ENCODE data around the gene SKIC2.
"Not testable (repeated sequence)": the region's sequence is repeated elsewhere in the genome, so short reads cannot be mapped to it uniquely, and the experiment has no call there.

Gene SKIC2

GRCh38 chr6:31971279-31971992 is 12.5 kb downstream of the SKIC2 start:
- H3K27me3 ChIP-seq (ENCODE audit: control insufficient read depth in 1 of 2, insufficient read depth in 2 of 2, low read length in 2 of 2), result no peaks in the 10 kb centered on the region

DNA sequence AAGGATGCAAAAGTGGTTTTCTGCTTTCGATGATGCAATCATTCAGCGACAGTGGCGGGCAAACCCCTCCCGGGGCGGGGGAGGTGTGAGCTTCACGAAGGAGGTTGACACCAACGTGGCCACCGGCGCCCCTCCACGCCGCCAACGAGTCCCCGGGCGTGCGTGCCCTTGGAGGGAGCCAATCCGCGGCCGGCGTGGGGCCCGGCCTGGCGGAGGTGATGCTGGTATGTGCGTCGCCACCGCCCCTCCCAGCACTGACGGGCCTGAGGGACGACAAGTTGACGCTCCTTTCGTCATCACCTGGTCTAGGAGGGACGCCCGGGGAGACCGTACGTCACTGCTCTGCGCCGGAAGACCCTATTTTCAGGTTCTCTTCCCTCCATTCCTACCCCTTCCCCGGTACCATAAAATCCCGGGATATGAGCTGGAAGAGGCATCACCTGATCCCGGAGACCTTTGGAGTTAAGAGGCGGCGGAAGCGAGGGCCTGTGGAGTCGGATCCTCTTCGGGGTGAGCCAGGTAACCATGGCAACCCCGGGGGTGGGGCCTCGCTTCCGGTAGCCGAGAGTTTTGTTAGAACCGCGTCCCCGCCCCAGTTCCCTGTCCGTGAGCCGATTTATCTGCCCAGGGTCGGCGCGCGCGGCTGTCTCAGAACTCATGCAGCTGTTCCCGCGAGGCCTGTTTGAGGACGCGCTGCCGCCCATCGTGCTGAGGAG is 13.2 kb downstream of the SKIC2 start, which contains the start of gene DXO:
Gene DXO, minus strand, starts transcription at position 146 of the 716 bp plus-strand sequence. CDS start 463 bp downstream, outside the sequence.
- Histone ChIP-seq H3K27ac (ENCODE audit: low read depth, low read length) (peak within 1 kb of the TSS; percentile 82), H3K36me3 (ENCODE audit: insufficient read depth, low read length) (peaks cover 32% of the 10 kb centered on the region), H3K4me3 (ENCODE audit: low read depth in 1 of 2, low read length in 2 of 2) (peak within 1 kb of the TSS; percentile 69 to 72), H3K9me3 (ENCODE audit: low read length) (no peaks in the 10 kb centered on the region), H3K4me1 (ENCODE audit: insufficient read depth, low read length) (peaks cover 25% of the 10 kb centered on the region), H3K9ac (ENCODE audit: low read length) (peak within 1 kb of the TSS; percentile 88), H3K27me3 (ENCODE audit: control insufficient read depth in 1 of 2, insufficient read depth in 2 of 2, low read length in 2 of 2) (no peaks in the 10 kb centered on the region)

More at GRCh38 chr6:31971279-31971992, 12.5 kb downstream of the SKIC2 start:
- H3K9me3 ChIP-seq (ENCODE audit: low read length), result no peaks in the 10 kb centered on the region
- peak overlapping the region; percentile 69 to 72 for H3K4me3 ChIP-seq (ENCODE audit: low read depth in 1 of 2, low read length in 2 of 2)
- peak overlapping the region; percentile 82 for H3K27ac ChIP-seq (ENCODE audit: low read depth, low read length)
- peaks cover 25% of the 10 kb centered on the region for H3K4me1 ChIP-seq (ENCODE audit: insufficient read depth, low read length)
- peaks cover 39% of the 10 kb centered on the region for H3K36me3 ChIP-seq (ENCODE audit: insufficient read depth, low read length)
- peak overlapping the region; percentile 88 for H3K9ac ChIP-seq (ENCODE audit: low read length)

- Histone ChIP-seq H3K36me3 (ENCODE audit: insufficient read depth, low read length) (peaks cover 25% of the 10 kb centered on the region), H3K27me3 (ENCODE audit: control insufficient read depth in 1 of 2, insufficient read depth in 2 of 2, low read length in 2 of 2) (no peaks in the 10 kb centered on the region), H3K4me1 (ENCODE audit: insufficient read depth, low read length) (peaks cover 25% of the 10 kb centered on the region), H3K27ac (ENCODE audit: low read depth, low read length) (peak overlapping the region; percentile 82), H3K4me3 (ENCODE audit: low read depth in 1 of 2, low read length in 2 of 2) (peak overlapping the region; percentile 69 to 72), H3K9me3 (ENCODE audit: low read length) (no peaks in the 10 kb centered on the region), H3K9ac (ENCODE audit: low read length) (peak overlapping the region; percentile 88)
Measured at GRCh38 chr6:31972709-31973350, 13.9 kb downstream of the SKIC2 start.

DNA sequence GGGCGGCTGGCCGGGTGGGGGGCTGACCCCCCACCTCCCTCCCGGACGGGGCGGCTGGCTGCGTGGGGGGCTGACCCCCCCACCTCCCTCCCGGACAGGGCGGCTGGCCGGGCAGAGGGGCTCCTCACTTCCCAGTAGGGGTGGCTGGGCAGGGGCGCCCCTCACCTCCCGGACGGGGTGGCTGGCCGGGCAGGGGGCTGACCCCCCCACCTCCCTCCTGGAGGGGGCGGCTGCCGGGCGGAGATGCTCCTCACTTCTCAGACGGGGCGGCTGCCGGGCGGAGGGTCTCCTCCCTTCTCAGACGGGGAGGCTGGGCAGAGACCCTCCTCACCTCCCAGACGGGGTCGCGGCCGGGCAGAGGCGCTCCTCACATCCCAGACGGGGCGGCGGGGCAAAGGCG is 17.1 kb downstream of the SKIC2 start:
- not testable (repeated sequence) for H3K4me3 ChIP-seq (ENCODE audit: low read depth in 1 of 2, low read length in 2 of 2); H3K27ac ChIP-seq (ENCODE audit: low read depth, low read length); H3K36me3 ChIP-seq (ENCODE audit: insufficient read depth, low read length); H3K9me3 ChIP-seq (ENCODE audit: low read length); H3K27me3 ChIP-seq (ENCODE audit: control insufficient read depth in 1 of 2, insufficient read depth in 2 of 2, low read length in 2 of 2); H3K9ac ChIP-seq (ENCODE audit: low read length)
- peaks cover 21% of the 10 kb centered on the region for H3K4me1 ChIP-seq (ENCODE audit: insufficient read depth, low read length)

DNA sequence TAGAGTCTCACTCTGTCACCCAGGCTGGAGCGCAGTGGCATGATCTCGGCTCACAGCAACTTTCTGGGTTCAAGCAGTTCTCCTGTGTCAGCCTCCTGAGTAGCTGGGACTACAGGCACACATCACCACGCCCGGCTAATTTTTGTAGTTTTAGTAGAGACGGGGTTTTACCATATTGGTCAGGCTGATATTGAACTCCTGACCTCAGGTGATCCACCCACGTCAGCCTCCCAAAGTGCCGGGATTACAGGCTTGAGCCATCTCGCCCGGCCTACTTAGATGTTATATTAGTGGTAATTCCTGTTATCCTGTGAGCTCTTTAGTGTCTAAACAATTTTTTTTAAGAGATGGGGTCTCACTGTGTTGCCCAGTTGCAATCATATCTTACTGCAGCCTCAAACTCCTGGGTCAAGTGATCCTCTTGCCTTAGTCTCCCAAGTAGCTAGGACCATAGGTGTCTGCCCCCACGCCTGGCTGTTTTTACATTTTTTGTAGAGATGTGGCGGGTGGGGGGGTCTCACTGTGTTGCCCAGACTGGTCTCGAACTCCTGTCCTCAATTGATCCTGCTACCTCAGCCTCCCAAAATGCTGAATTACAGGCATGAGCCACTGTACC is 18.9 kb downstream of the SKIC2 start:
- Histone ChIP-seq H3K36me3 (ENCODE audit: insufficient read depth, low read length) (peaks cover 10% of the 10 kb centered on the region), H3K4me1 (ENCODE audit: insufficient read depth, low read length) (peaks cover 10% of the 10 kb centered on the region), H3K9ac (ENCODE audit: low read length) (no peak overlapping the region), H3K9me3 (ENCODE audit: low read length) (no peaks in the 10 kb centered on the region), H3K4me3 (ENCODE audit: low read depth in 1 of 2, low read length in 2 of 2) (no peak overlapping the region), H3K27me3 (ENCODE audit: control insufficient read depth in 1 of 2, insufficient read depth in 2 of 2, low read length in 2 of 2) (no peaks in the 10 kb centered on the region), H3K27ac (ENCODE audit: low read depth, low read length) (no peak overlapping the region)

GRCh38 chr6:31978831-31979230 is 19.9 kb downstream of the SKIC2 start:
- Histone ChIP-seq H3K9me3 (ENCODE audit: low read length) (no peaks in the 10 kb centered on the region), H3K4me1 (ENCODE audit: insufficient read depth, low read length) (peaks cover under 1% of the 10 kb centered on the region), H3K27me3 (ENCODE audit: control insufficient read depth in 1 of 2, insufficient read depth in 2 of 2, low read length in 2 of 2) (no peaks in the 10 kb centered on the region), H3K4me3 (ENCODE audit: low read depth in 1 of 2, low read length in 2 of 2) (no peak overlapping the region), H3K9ac (ENCODE audit: low read length) (no peak overlapping the region), H3K36me3 (ENCODE audit: insufficient read depth, low read length) (peaks cover 10% of the 10 kb centered on the region), H3K27ac (ENCODE audit: low read depth, low read length) (no peak overlapping the region)

DNA sequence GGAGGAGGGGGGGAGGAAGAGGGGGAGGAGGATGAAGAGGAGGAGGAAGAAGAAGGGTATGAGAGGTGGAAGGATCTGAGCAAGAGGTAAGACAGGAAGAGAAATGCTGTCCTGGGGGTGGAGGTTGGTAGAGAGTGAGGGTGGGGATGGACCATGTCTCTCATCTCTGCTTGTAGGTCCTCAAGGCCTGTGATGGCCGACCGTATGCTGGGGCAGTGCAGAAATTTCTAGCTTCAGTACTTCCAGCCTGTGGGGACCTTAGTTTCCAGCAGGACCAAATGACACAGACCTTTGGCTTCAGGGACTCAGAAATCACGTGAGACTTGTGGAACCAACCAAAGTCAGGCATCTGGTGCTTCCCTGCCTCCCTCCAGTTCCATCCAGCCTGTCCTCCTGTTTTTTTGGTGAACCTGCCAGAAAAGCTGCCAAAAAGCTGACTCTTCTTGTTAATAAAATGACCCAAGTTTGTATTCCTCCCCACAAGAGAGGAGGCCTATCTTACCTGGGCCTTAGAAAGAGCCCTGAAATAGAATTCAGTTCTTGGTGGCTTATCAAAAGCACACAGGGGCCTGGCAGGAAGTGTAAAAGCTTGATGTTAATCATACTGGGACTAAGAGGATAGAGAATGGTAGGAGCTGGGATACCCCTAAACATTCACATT is 20.4 kb downstream of the SKIC2 start:
- H3K9ac ChIP-seq (ENCODE audit: low read length), result no peak overlapping the region
- peaks cover 10% of the 10 kb centered on the region for H3K36me3 ChIP-seq (ENCODE audit: insufficient read depth, low read length)
- H3K9me3 ChIP-seq (ENCODE audit: low read length), result no peaks in the 10 kb centered on the region
- H3K4me3 ChIP-seq (ENCODE audit: low read depth in 1 of 2, low read length in 2 of 2), result no peak overlapping the region
- no peaks in the 10 kb centered on the region for H3K27me3 ChIP-seq (ENCODE audit: control insufficient read depth in 1 of 2, insufficient read depth in 2 of 2, low read length in 2 of 2)
- no peaks in the 10 kb centered on the region for H3K4me1 ChIP-seq (ENCODE audit: insufficient read depth, low read length)
- no peak overlapping the region for H3K27ac ChIP-seq (ENCODE audit: low read depth, low read length)

- not testable (repeated sequence) for H3K27ac ChIP-seq (ENCODE audit: low read depth, low read length); H3K36me3 ChIP-seq (ENCODE audit: insufficient read depth, low read length); H3K4me3 ChIP-seq (ENCODE audit: low read depth in 1 of 2, low read length in 2 of 2)
Measured at GRCh38 chr6:31980195-31980876, 21.4 kb downstream of the SKIC2 start.

GRCh38 chr6:31980998-31981397 is 22.0 kb downstream of the SKIC2 start:
- not testable (repeated sequence) for H3K9me3 ChIP-seq (ENCODE audit: low read length); H3K9ac ChIP-seq (ENCODE audit: low read length); H3K4me3 ChIP-seq (ENCODE audit: low read depth in 1 of 2, low read length in 2 of 2); H3K27me3 ChIP-seq (ENCODE audit: control insufficient read depth in 1 of 2, insufficient read depth in 2 of 2, low read length in 2 of 2); H3K4me1 ChIP-seq (ENCODE audit: insufficient read depth, low read length); H3K27ac ChIP-seq (ENCODE audit: low read depth, low read length); H3K36me3 ChIP-seq (ENCODE audit: insufficient read depth, low read length)

More at GRCh38 chr6:31980195-31980876, 21.4 kb downstream of the SKIC2 start:
- H3K4me1 ChIP-seq (ENCODE audit: insufficient read depth, low read length); H3K27me3 ChIP-seq (ENCODE audit: control insufficient read depth in 1 of 2, insufficient read depth in 2 of 2, low read length in 2 of 2); H3K9ac ChIP-seq (ENCODE audit: low read length); H3K9me3 ChIP-seq (ENCODE audit: low read length): not testable (repeated sequence)

DNA sequence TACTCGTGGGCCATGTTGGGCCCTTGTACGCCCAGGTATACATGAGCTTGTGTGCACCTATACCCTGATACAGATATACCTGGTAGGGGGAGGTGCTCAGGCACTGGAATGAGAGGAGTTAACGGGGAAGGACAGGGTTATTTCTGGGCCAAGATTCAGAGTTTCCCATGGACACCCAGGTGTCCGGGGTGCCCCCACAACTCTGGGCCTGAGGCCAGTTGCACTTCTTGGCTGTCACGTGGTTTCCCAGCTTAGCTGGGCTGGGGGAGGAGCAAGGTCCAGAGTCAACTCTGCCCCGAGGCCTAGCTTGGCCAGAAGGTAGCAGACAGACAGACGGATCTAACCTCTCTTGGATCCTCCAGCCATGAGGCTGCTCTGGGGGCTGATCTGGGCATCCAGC is 22.8 kb downstream of the SKIC2 start, which contains the start of gene C4A:
Gene C4A, plus strand, starts transcription at position 314 of the 400 bp plus-strand sequence. Its CDS starts 51 bp downstream, at position 365.
- not testable (repeated sequence) for H3K36me3 ChIP-seq (ENCODE audit: insufficient read depth, low read length); H3K9ac ChIP-seq (ENCODE audit: low read length); H3K27ac ChIP-seq (ENCODE audit: low read depth, low read length); H3K4me3 ChIP-seq (ENCODE audit: low read depth in 1 of 2, low read length in 2 of 2); H3K4me1 ChIP-seq (ENCODE audit: insufficient read depth, low read length); H3K27me3 ChIP-seq (ENCODE audit: control insufficient read depth in 1 of 2, insufficient read depth in 2 of 2, low read length in 2 of 2); H3K9me3 ChIP-seq (ENCODE audit: low read length)
